A549 treated with AZD9567 at 1 μM for 4 hours (cell line): ENCODE results near the gene ITIH4. TPM values are rescaled to one million over a fixed set of nuclear protein-coding genes. Genes with fewer than 3 reads are reported as not detected.

ENCODE experiments used
- total RNA-seq: library from RNA; stranded (reverse); fragments of 200-300 nt; extraction: Qiagen RNA extraction; gene quantifications from 5 replicates; pipeline ENCODE4 v1.2.3, GENCODE V29; 2022; ENCODE audit not compliant: insufficient read depth

ITIH4 gene
- total RNA-seq: 0.59 to 1.5 TPM (median 1.1 TPM) in 4 of 5 replicates, not detected in the other

GRCh38 chr3:52830535-52831258 is at the start of gene ITIH4:
TSS of gene ITIH4 (minus strand) at chr3:52830672. CDS start at chr3:52830642, 30 bp downstream.

GRCh38 chr3:52834871-52835501 is 4.5 kb upstream of the ITIH4 start, which contains the start of gene MUSTN1:
TSS of gene MUSTN1 (minus strand) at chr3:52835019. CDS start at chr3:52834948, 71 bp downstream.

GRCh38 chr3:52794612-52795099 is 35.8 kb downstream of the ITIH4 start, which contains the start of gene ITIH3:
TSS of gene ITIH3 (plus strand) at chr3:52794796. CDS start at chr3:52794804, 8 bp downstream.

GRCh38 chr3:52777127-52777958 is 53.1 kb downstream of the ITIH4 start, which contains the start of gene ITIH1:
TSS of gene ITIH1 (plus strand) at chr3:52777599. CDS start at chr3:52777616, 17 bp downstream.

GRCh38 chr3:52770496-52771333 is 59.8 kb downstream of the ITIH4 start, which contains the start of gene NEK4:
TSS of gene NEK4 (minus strand) at chr3:52770940. CDS start at chr3:52770746, 194 bp downstream.

Other genes starting within 250 kb of the ITIH4 start
- 12.6 to 21.7 TPM (median 15.8 TPM) in 5 replicates for gene PBRM1, start 144.8 kb downstream of the ITIH4 start, total RNA-seq
- 94.1 to 107 TPM (median 101 TPM) in 5 replicates for gene GNL3, start 144.6 kb downstream of the ITIH4 start, total RNA-seq
- gene GLT8D1, start 124.9 kb downstream of the ITIH4 start, total RNA-seq: 29.9 to 38.2 TPM (median 36.9 TPM) in 5 replicates
- 138 to 170 TPM (median 167 TPM) in 5 replicates for gene SPCS1, start 124.6 kb downstream of the ITIH4 start, total RNA-seq
- gene NEK4, start 59.7 kb downstream of the ITIH4 start, total RNA-seq: 10.5 to 17.8 TPM (median 13.6 TPM) in 5 replicates
- gene ITIH1, start 53.1 kb downstream of the ITIH4 start, total RNA-seq: 0.06 TPM in 1 of 5 replicates, not detected in the others
- gene ITIH3, start 35.9 kb downstream of the ITIH4 start, total RNA-seq: 0.06 to 0.21 TPM (median 0.09 TPM) in 4 of 5 replicates, not detected in the other
- gene MUSTN1, start 4.3 kb upstream of the ITIH4 start, total RNA-seq: 0.35 TPM in 1 of 5 replicates, not detected in the others
- 6.8 to 11.6 TPM (median 8.2 TPM) in 5 replicates for gene STIMATE, start 66.9 kb upstream of the ITIH4 start, total RNA-seq
- 5.2 to 8.2 TPM (median 7.5 TPM) in 5 replicates for gene SFMBT1, start 215.4 kb upstream of the ITIH4 start, total RNA-seq